Measurements from ENCODE around the gene CCDC167. TPM values are rescaled to one million over a fixed set of nuclear protein-coding genes. Genes with fewer than 3 reads are reported as not detected.

The CCDC167 gene
- 13.1 and 44.1 TPM in 2 replicates for total RNA-seq

DNA sequence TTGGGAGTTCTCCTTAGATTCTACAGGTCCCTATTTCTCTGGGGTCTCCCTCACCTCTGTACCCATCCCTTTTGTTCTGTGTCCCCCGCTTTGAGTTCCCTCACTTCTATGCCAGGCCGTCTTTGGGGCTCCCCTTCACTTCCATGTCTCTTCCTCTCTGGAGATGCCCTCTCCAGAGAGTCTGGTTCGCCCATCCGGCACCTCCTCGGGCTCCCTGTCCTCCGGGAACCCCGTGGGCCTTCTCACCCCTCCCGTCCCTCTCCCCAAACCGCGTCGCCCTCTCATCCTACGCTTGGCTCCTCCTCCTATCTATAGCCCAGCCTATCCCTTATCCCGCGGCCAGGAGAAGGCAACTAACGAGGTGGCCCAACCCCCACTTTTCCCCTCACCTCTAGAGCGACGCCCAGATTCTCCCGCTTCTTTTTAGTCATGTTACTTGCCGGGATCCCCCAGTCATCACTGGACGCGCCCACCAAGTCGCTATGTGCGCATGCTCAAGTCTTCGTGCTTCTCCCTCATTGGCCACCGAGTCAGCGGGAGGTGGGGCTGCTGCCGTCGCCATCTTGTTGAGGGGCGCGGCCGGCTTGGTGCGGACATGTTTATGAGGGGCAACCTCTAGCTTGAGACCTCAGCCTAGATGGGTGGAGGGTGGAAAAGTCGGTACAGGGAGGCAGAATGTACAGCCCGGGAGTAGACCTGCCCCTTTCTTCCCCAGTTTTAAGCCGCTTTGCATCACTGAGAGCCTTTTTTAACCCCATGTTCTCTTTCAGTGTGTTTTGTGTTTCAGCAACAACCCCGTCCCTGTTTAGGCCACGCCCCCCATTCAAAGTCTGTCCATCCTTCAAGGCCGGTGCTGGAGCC is at the start of gene CCDC167:
TSS of gene CCDC167 (minus strand) at position 461 of the 861 bp plus-strand sequence. CDS start at position 431, 30 bp downstream.

Other genes starting within 250 kb of the CCDC167 start
- gene TBC1D22B, start 242.1 kb downstream of the CCDC167 start, total RNA-seq: 5.8 and 8.8 TPM in 2 replicates
- 1.5 and 1.8 TPM in 2 replicates for gene TMEM217, start 241.7 kb downstream of the CCDC167 start, total RNA-seq
- 19.5 and 24.1 TPM in 2 replicates for gene RNF8, start 145.9 kb downstream of the CCDC167 start, total RNA-seq
- 57.3 and 88.5 TPM in 2 replicates for gene CMTR1, start 66.7 kb downstream of the CCDC167 start, total RNA-seq
- 8.9 and 10.8 TPM in 2 replicates for gene MDGA1, start 198.0 kb upstream of the CCDC167 start, total RNA-seq

Measured in smooth muscle cell of trachea (primary cell).